OCI-LY7 (cell line): ENCODE results near the gene IQCH. TPM values are rescaled to one million over a fixed set of nuclear protein-coding genes. Genes with fewer than 3 reads are reported as not detected.

ENCODE experiments used
- BruUV-seq: library from RNA; stranded (reverse); fragments of 400-500 nt; replicated peaks from 2 replicates; lab custom pipeline; 2021; lab: Mats Ljungman, UMichigan
- CTCF ChIA-PET: fragments of 300-600 bp; sonication (Branson Sonifier 250); formaldehyde crosslinking; loops from one replicate; lab custom pipeline; 2022; ENCODE audit warnings: antibody characterized with exemption; ENCODE audit not compliant: unreplicated experiment; lab: Charles Lee
- POLR2A ChIA-PET: fragments of 300-600 bp; sonication (Branson Sonifier 250); formaldehyde crosslinking; loops from one replicate; lab custom pipeline; 2022; ENCODE audit warnings: antibody characterized with exemption; lab: Charles Lee
- DNase-seq: peaks from one replicate; pipeline ENCODE4 v3.0.0-alpha.2; 2015; ENCODE audit warnings: low spot score
- H2AFZ ChIP-seq: fragments of 200-600 bp; sonication (generic), shearing (Covaris generic); 2 replicates; pipeline ENCODE4 v1.6.1; 2014; ENCODE audit warnings: mild to moderate bottlenecking, antibody characterized with exemption, low read length, moderate library complexity
- H3K27ac ChIP-seq: fragments of 200-600 bp; sonication (generic); 2 replicates; pipeline ENCODE4 v1.5.1; 2014; ENCODE audit warnings: mixed run types, low read depth, mild to moderate bottlenecking, moderate library complexity, low read length, inconsistent platforms; ENCODE audit not compliant: poor library complexity, severe bottlenecking
- H3K36me3 ChIP-seq: fragments of 200-600 bp; sonication (generic); 2 replicates; pipeline ENCODE4 v1.6.1; 2014; ENCODE audit warnings: mild to moderate bottlenecking, antibody characterized with exemption, low read length, moderate library complexity, mixed read lengths; ENCODE audit not compliant: insufficient read depth
- H3K4me1 ChIP-seq: fragments of 200-600 bp; sonication (generic); 2 replicates; pipeline ENCODE4 v1.5.1; 2014; ENCODE audit warnings: mild to moderate bottlenecking, low read length; ENCODE audit not compliant: insufficient read depth, poor library complexity, severe bottlenecking
- H3K4me2 ChIP-seq: fragments of 200-600 bp; sonication (generic); 2 replicates; pipeline ENCODE4 v1.6.1; 2014; ENCODE audit warnings: mild to moderate bottlenecking, low read length
- H3K4me3 ChIP-seq: fragments of 200-600 bp; sonication (generic); 2 replicates; pipeline ENCODE4 v1.5.1; 2014; ENCODE audit warnings: mild to moderate bottlenecking, low read depth, low read length; ENCODE audit not compliant: poor library complexity, severe bottlenecking
- H3K79me2 ChIP-seq: fragments of 200-600 bp; sonication (generic); 2 replicates; pipeline ENCODE4 v1.6.1; 2016; ENCODE audit warnings: low read depth, mild to moderate bottlenecking, low read length, moderate library complexity, mixed read lengths; ENCODE audit not compliant: insufficient read depth
- H3K9me2 ChIP-seq: fragments of 200-600 bp; sonication (generic); 2 replicates; pipeline ENCODE4 v1.6.1; 2016; ENCODE audit warnings: mild to moderate bottlenecking, low read length, mixed read lengths; ENCODE audit not compliant: insufficient read depth
- H3K9me3 ChIP-seq: fragments of 200-600 bp; sonication (generic); 2 replicates; pipeline ENCODE4 v1.6.1; 2014; ENCODE audit warnings: mild to moderate bottlenecking, mixed run types, low read length, mixed read lengths
- H4K20me1 ChIP-seq: fragments of 200-600 bp; sonication (generic); 2 replicates; pipeline ENCODE4 v1.6.1; 2014; ENCODE audit warnings: mild to moderate bottlenecking, antibody characterized with exemption, low read length, moderate library complexity, mixed read lengths; ENCODE audit not compliant: insufficient read depth
- CTCF ChIP-seq: fragments of 200-600 bp; sonication (generic); conservative IDR thresholded peaks from 2 replicates; pipeline ENCODE4 v1.5.1; 2014; ENCODE audit warnings: mild to moderate bottlenecking, antibody characterized with exemption, low read length, moderate library complexity, mixed read lengths
- EZH2phosphoT487 ChIP-seq: fragments of 200-600 bp; sonication (generic); IDR thresholded peaks from 2 replicates; pipeline ENCODE4 v1.6.1; 2018; ENCODE audit warnings: low read depth, borderline replicate concordance, mild to moderate bottlenecking, mixed run types, antibody characterized with exemption, low read length, moderate library complexity, mixed read lengths
- intact Hi-C: fragments of 100-400 bp; cut with micrococcal nuclease; formaldehyde crosslinking; loops from one replicate; pipeline ENCODE4 v1.10.0; 2022; ENCODE audit not compliant: unreplicated experiment
- total RNA-seq, 2 experiments: library from RNA; depleted of rRNA in 1 of 2; stranded (reverse); fragments of >200 nt in 1 of 2; shearing (Covaris generic) in 1 of 2; gene quantifications; 2 replicates each; pipeline ENCODE4 v1.2.3, GENCODE V29; 2014 to 2022

The IQCH gene
- total RNA-seq, 2 experiments from 2014 or later = 3.9 to 5.8 TPM

- no peaks in the 10 kb centered on the region for H3K9me3 ChIP-seq
- ChIA-PET CTCF (no interaction called here), POLR2A (no interaction called here)
- no peaks in the 10 kb centered on the region for H4K20me1 ChIP-seq
- no peak for DNase-seq
- intact Hi-C loops = no loop called here
- BruUV-seq = no TSS peak
- no peaks in the 10 kb centered on the region for H3K79me2 ChIP-seq
- no peak overlapping the region for H2AFZ ChIP-seq
- no peak overlapping the region for H3K4me2 ChIP-seq
- H3K27ac ChIP-seq = no peak overlapping the region
- TF ChIP-seq CTCF (no peak), EZH2phosphoT487 (no peak)
- H3K9me2 ChIP-seq = no peaks in the 10 kb centered on the region
- H3K4me3 ChIP-seq = no peak overlapping the region
- no peaks in the 10 kb centered on the region for H3K36me3 ChIP-seq
- no peaks in the 10 kb centered on the region for H3K4me1 ChIP-seq
Observed at GRCh38 chr15:67366904-67367303, 112.3 kb downstream of the IQCH start.

- Histone ChIP-seq H3K4me1 (no peaks in the 10 kb centered on the region), H3K9me2 (no peaks in the 10 kb centered on the region), H3K4me3 (no peak overlapping the region), H3K79me2 (no peaks in the 10 kb centered on the region), H3K4me2 (no peak overlapping the region), H4K20me1 (no peaks in the 10 kb centered on the region), H2AFZ (no peak overlapping the region), H3K36me3 (no peaks in the 10 kb centered on the region), H3K9me3 (no peaks in the 10 kb centered on the region), H3K27ac (no peak overlapping the region)
- POLR2A ChIA-PET = interaction anchor here (0.6 kb wide), 1 partner anchor 52 kb away, joined by 3 read pairs; no protein-coding TSS in a partner anchor
- intact Hi-C loops = no loop called here
- TF ChIP-seq EZH2phosphoT487 (no peak), CTCF (no peak)
- BruUV-seq = no TSS peak
- CTCF ChIA-PET = no interaction called here
- no peak for DNase-seq
Observed at GRCh38 chr15:67369359-67369998, 114.9 kb downstream of the IQCH start.

- H2AFZ ChIP-seq = no peak overlapping the region
- CTCF ChIA-PET = no interaction called here
- no peak for DNase-seq
- no peak overlapping the region for H3K27ac ChIP-seq
- no peak overlapping the region for H3K4me2 ChIP-seq
- no TSS peak for BruUV-seq
- POLR2A ChIA-PET = interaction anchor here (0.5 to 0.7 kb wide), 2 partner anchors 10 to 46 kb away, joined by 3 to 4 read pairs; no protein-coding TSS in a partner anchor
- intact Hi-C loops = no loop called here
- no peak for TF ChIP-seq CTCF
- TF ChIP-seq EZH2phosphoT487 = no peak
- no peaks in the 10 kb centered on the region for H3K4me1 ChIP-seq
- no peaks in the 10 kb centered on the region for H3K9me3 ChIP-seq
- no peak overlapping the region for H3K4me3 ChIP-seq
- no peaks in the 10 kb centered on the region for H3K9me2 ChIP-seq
- H4K20me1 ChIP-seq = no peaks in the 10 kb centered on the region
- no peaks in the 10 kb centered on the region for H3K36me3 ChIP-seq
- H3K79me2 ChIP-seq = no peaks in the 10 kb centered on the region
Observed at GRCh38 chr15:67370206-67370954, 115.8 kb downstream of the IQCH start.
